Measurements from ENCODE around the gene CARD10. TPM values are rescaled to one million over a fixed set of nuclear protein-coding genes. Genes with fewer than 3 reads are reported as not detected.

The CARD10 gene
- total and polyA plus RNA-seq, 2 of the 13 experiments (the other 11 are each of a cell fraction or from before 2014, with no cell fraction given), result 35.2 to 55.8 TPM

DNA sequence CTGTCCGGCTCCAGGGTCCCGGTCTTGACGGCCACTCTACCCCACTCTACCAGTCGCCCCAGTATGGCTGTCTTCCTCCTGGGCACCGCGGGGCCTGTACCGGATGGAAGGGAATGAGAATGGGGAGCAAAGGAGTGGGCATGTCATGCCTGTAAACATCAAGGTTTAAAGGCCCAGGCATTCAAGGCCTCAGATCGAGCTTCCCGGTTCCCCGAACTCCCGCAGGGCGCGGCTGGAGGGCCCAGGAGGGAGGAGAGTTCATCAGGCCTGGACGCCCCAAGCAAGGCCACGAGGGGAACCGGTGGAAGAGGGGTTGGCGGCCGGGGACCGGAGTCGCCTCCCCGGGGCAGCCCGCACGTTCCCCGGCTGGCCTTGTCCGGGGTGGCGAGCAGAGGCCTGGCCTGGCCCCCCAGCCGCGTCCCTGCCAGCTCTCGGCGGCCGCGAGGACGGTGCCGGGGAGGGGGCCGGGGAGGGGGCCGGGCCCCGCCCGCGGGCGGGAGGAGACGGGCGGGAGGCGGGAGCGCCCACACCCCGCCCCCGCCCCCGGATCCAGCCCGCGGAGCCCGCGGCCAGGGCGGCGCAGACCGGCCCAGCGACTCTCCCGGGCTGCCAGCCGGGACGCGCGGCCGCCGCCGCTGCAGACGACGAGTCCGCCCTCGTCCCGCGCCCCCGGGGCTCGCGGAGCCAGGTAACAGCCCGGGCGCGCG lies 40.8 kb upstream of the CARD10 start, which contains the start of gene CDC42EP1 (continued):
- TF ChIP-seq SRSF4 (IDR thresholded peaks at IDR 0.05; ENCODE audit: low read depth, low read length, poor library complexity, severe bottlenecking) (no peak), HNF1A (IDR thresholded peaks at IDR 0.05; ENCODE audit: low read depth) (no peak), HNF1A (CRISPR knock-in tag; IDR thresholded peaks at IDR 0.05; ENCODE audit: borderline replicate concordance) (0 out of 2 replicates have a peak, but pooled peaks have one; percentile 39), ZNF776 (CRISPR knock-in tag; IDR thresholded peaks at IDR 0.05) (peak; percentile 77; the same call in 1 of the 2 replicates), ISX (CRISPR knock-in tag; conservative IDR thresholded peaks at IDR 0.05) (0 out of 2 replicates have a peak, but pooled peaks have one; percentile 38), ATRX (CRISPR knock-in tag; IDR thresholded peaks at IDR 0.05; ENCODE audit: borderline replicate concordance) (no peak), ZNF17 (CRISPR knock-in tag; IDR thresholded peaks at IDR 0.05) (no peak), ZFP36L1 (CRISPR knock-in tag; IDR thresholded peaks at IDR 0.05) (peak; percentile 43; the same call in 1 of the 2 replicates), MTF1 (CRISPR knock-in tag; IDR thresholded peaks at IDR 0.05) (no peak), RARA (CRISPR knock-in tag; IDR thresholded peaks at IDR 0.05) (peak; percentile 10; the same call in 1 of the 2 replicates), ATF6 (CRISPR knock-in tag; conservative IDR thresholded peaks at IDR 0.05) (0 out of 2 replicates have a peak, but pooled peaks have one; percentile 50), CREBL2 (CRISPR knock-in tag; IDR thresholded peaks at IDR 0.05; ENCODE audit: borderline replicate concordance) (no peak)
- TF ChIP-seq, protein P1, sequence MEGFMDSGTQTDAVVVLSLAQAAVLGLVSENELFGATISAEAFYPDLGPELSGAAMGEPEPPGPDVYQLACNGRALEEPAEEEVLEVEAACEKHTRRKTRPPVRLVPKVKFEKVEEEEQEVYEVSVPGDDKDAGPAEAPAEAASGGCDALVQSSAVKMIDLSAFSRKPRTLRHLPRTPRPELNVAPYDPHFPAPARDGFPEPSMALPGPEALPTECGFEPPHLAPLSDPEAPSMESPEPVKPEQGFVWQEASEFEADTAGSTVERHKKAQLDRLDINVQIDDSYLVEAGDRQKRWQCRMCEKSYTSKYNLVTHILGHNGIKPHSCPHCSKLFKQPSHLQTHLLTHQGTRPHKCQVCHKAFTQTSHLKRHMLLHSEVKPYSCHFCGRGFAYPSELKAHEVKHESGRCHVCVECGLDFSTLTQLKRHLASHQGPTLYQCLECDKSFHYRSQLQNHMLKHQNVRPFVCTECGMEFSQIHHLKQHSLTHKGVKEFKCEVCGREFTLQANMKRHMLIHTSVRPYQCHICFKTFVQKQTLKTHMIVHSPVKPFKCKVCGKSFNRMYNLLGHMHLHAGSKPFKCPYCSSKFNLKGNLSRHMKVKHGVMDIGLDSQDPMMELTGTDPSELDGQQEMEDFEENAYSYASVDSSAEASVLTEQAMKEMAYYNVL (CRISPR knock-in tag; IDR thresholded peaks at IDR 0.05; ENCODE audit: borderline replicate concordance), result peak; percentile 60; the same call in 1 of the 2 replicates
- TF ChIP-seq, protein P2, sequence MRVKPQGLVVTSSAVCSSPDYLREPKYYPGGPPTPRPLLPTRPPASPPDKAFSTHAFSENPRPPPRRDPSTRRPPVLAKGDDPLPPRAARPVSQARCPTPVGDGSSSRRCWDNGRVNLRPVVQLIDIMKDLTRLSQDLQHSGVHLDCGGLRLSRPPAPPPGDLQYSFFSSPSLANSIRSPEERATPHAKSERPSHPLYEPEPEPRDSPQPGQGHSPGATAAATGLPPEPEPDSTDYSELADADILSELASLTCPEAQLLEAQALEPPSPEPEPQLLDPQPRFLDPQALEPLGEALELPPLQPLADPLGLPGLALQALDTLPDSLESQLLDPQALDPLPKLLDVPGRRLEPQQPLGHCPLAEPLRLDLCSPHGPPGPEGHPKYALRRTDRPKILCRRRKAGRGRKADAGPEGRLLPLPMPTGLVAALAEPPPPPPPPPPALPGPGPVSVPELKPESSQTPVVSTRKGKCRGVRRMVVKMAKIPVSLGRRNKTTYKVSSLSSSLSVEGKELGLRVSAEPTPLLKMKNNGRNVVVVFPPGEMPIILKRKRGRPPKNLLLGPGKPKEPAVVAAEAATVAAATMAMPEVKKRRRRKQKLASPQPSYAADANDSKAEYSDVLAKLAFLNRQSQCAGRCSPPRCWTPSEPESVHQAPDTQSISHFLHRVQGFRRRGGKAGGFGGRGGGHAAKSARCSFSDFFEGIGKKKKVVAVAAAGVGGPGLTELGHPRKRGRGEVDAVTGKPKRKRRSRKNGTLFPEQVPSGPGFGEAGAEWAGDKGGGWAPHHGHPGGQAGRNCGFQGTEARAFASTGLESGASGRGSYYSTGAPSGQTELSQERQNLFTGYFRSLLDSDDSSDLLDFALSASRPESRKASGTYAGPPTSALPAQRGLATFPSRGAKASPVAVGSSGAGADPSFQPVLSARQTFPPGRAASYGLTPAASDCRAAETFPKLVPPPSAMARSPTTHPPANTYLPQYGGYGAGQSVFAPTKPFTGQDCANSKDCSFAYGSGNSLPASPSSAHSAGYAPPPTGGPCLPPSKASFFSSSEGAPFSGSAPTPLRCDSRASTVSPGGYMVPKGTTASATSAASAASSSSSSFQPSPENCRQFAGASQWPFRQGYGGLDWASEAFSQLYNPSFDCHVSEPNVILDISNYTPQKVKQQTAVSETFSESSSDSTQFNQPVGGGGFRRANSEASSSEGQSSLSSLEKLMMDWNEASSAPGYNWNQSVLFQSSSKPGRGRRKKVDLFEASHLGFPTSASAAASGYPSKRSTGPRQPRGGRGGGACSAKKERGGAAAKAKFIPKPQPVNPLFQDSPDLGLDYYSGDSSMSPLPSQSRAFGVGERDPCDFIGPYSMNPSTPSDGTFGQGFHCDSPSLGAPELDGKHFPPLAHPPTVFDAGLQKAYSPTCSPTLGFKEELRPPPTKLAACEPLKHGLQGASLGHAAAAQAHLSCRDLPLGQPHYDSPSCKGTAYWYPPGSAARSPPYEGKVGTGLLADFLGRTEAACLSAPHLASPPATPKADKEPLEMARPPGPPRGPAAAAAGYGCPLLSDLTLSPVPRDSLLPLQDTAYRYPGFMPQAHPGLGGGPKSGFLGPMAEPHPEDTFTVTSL (CRISPR knock-in tag; IDR thresholded peaks at IDR 0.05; ENCODE audit: borderline replicate concordance), result no peak

Measured in HepG2 (cell line).